Gastroesophageal sphincter (tissue), 4 donors: ENCODE measurements around the gene CRB2. TPM values are rescaled to one million over a fixed set of nuclear protein-coding genes. Genes with fewer than 3 reads are reported as not detected.

Experiments
- ATAC-seq: fragments of 150-250 bp; one replicate; pipeline ENCODE4 v1.9.1; 2016; ENCODE audit warnings: mild to moderate bottlenecking, moderate library complexity
- H3K27ac ChIP-seq, 4 donors: fragments of 200-600 bp; sonication (generic) in 3 of 4; 1 replicate in 3 of 4; 2 replicates in 1 of 4; pipeline ENCODE4 v1.5.1; 2016 to 2019
- H3K27me3 ChIP-seq: fragments of 200-600 bp; sonication (generic); one replicate; pipeline ENCODE4 v1.5.1; 2019
- H3K36me3 ChIP-seq, 2 donors: fragments of 200-600 bp; sonication (generic); one replicate each; pipeline ENCODE4 v1.5.1; 2019; ENCODE audit warnings: control low read depth in 1 of 2
- H3K4me1 ChIP-seq, 3 donors: fragments of 200-600 bp; sonication (generic); 1 replicate in 2 of 3; 2 replicates in 1 of 3; pipeline ENCODE4 v1.5.1; 2016 to 2019; ENCODE audit warnings: control low read depth in 2 of 3
- H3K4me3 ChIP-seq, 2 donors: fragments of 200-600 bp; sonication (generic); one replicate each; pipeline ENCODE4 v1.5.1; 2019; ENCODE audit warnings: mild to moderate bottlenecking in 1 of 2, moderate library complexity in 1 of 2
- H3K9me3 ChIP-seq, 3 donors: fragments of 200-600 bp; sonication (generic); one replicate each; pipeline ENCODE4 v1.5.1; 2017 to 2019; ENCODE audit warnings: control low read depth in 2 of 3
- CTCF ChIP-seq, 4 experiments: fragments of 200-600 bp in 2 of 4; fragments of 450-650 bp in 2 of 4; sonication (generic) in 1 of 4; IDR thresholded peaks; one replicate each; pipeline ENCODE4 v1.5.1; 2017 to 2019; ENCODE audit warnings: antibody characterized with exemption in 4 of 4, mild to moderate bottlenecking in 2 of 4, moderate library complexity in 2 of 4
- EP300 ChIP-seq: sonication (generic); formaldehyde crosslinking; IDR thresholded peaks from one replicate; pipeline ENCODE4 v1.6.1; 2017; ENCODE audit warnings: antibody characterized with exemption, mild to moderate bottlenecking
- POLR2A ChIP-seq, 2 donors: fragments of 450-650 bp; IDR thresholded peaks; one replicate each; pipeline ENCODE4 v1.6.1; 2017; ENCODE audit warnings: antibody characterized with exemption in 2 of 2, mild to moderate bottlenecking in 2 of 2, moderate library complexity in 1 of 2
- POLR2AphosphoS5 ChIP-seq: sonication (generic); formaldehyde crosslinking; IDR thresholded peaks from one replicate; pipeline ENCODE4 v1.6.1; 2017; ENCODE audit warnings: antibody characterized with exemption
- WGBS, 2 donors: methylation state at CpG; one replicate each; pipeline ENCODE4 v1.1.5; 2018; ENCODE audit warnings: low coverage in 1 of 2; 5-methylcytosine and 5-hydroxymethylcytosine counted together
- total RNA-seq, 4 donors: library from RNA; depleted of rRNA; stranded (reverse); fragments of >200 nt; gene quantifications; one replicate each; pipeline ENCODE4 v1.1.0, GENCODE V29; 2016

Gene CRB2
- total RNA-seq, 4 donors from 2014 or later: not detected

GRCh38 chr9:123391946-123392345 lies 35.9 kb downstream of the CRB2 start:
- no peaks in the 10 kb centered on the region for H3K27me3 ChIP-seq
- peaks cover 0 to 5% (median 0%) of the 10 kb centered on the region in 3 donors for H3K9me3 ChIP-seq
- WGBS, 2 donors: 82% methylated on average over 2 of the region's 28 CpGs; no CpG with 5 or more reads in 1 of the 2 donors
- ATAC-seq: no peak
- H3K4me1 ChIP-seq: no peaks in the 10 kb centered on the region
- H3K4me3 ChIP-seq: no peak overlapping the region
- peaks cover 0 to 4% of the 10 kb centered on the region in 2 donors for H3K36me3 ChIP-seq
- no peak for TF ChIP-seq CTCF (IDR thresholded peaks at IDR 0.05)
- no peak for TF ChIP-seq EP300
- TF ChIP-seq POLR2A (IDR thresholded peaks at IDR 0.05): no peak
- no peak for TF ChIP-seq POLR2AphosphoS5
- H3K27ac ChIP-seq: no peak overlapping the region

GRCh38 chr9:123392802-123393201 lies 36.8 kb downstream of the CRB2 start:
- peaks cover 0 to 4% of the 10 kb centered on the region in 2 donors for H3K36me3 ChIP-seq
- TF ChIP-seq EP300 (no peak), POLR2AphosphoS5 (no peak), CTCF (IDR thresholded peaks at IDR 0.05) (no peak), POLR2A (IDR thresholded peaks at IDR 0.05) (no peak)
- H3K4me1 ChIP-seq: no peaks in the 10 kb centered on the region
- H3K27me3 ChIP-seq: no peaks in the 10 kb centered on the region
- H3K9me3 ChIP-seq: peaks cover 0 to 5% (median 0%) of the 10 kb centered on the region in 3 donors
- no peak overlapping the region for H3K4me3 ChIP-seq
- no peak overlapping the region for H3K27ac ChIP-seq
- 93 to 100% methylated on average over 2 to 3 of the region's 4 CpGs for WGBS, 2 donors
- no peak for ATAC-seq

GRCh38 chr9:123394291-123395235 lies 38.6 kb downstream of the CRB2 start:
- Histone ChIP-seq H3K4me1 (no peaks in the 10 kb centered on the region), H3K4me3 (no peak overlapping the region), H3K27me3 (no peaks in the 10 kb centered on the region), H3K9me3 (peaks cover 0 to 5% (median 0%) of the 10 kb centered on the region in 3 donors), H3K36me3 (peaks cover 0 to 5% of the 10 kb centered on the region in 2 donors), H3K27ac (no peak overlapping the region)
- no peak for ATAC-seq
- WGBS, 2 donors: 84% methylated on average over 6 of the region's 16 CpGs; no CpG with 5 or more reads in 1 of the 2 donors
- TF ChIP-seq POLR2A (IDR thresholded peaks at IDR 0.05): no peak
- TF ChIP-seq EP300: no peak
- TF ChIP-seq POLR2AphosphoS5: no peak
- no peak for TF ChIP-seq CTCF (IDR thresholded peaks at IDR 0.05)

- H3K36me3 ChIP-seq: peaks cover 0 to 12% of the 10 kb centered on the region in 2 donors
- no peak overlapping the region for H3K4me3 ChIP-seq
- no peaks in the 10 kb centered on the region for H3K27me3 ChIP-seq
- WGBS, 2 donors: 88% methylated on average over 3 of the region's 5 CpGs; no CpG with 5 or more reads in 1 of the 2 donors
- no peak for ATAC-seq
- H3K4me1 ChIP-seq: no peaks in the 10 kb centered on the region
- peaks cover 0 to 5% (median 0%) of the 10 kb centered on the region in 3 donors for H3K9me3 ChIP-seq
- no peak overlapping the region for H3K27ac ChIP-seq
- TF ChIP-seq EP300: no peak
Observed at GRCh38 chr9:123395276-123395688, 39.3 kb downstream of the CRB2 start.

GRCh38 chr9:123395689-123396511 lies 39.9 kb downstream of the CRB2 start:
- H3K36me3 ChIP-seq: peaks cover 0 to 11% of the 10 kb centered on the region in 2 donors
- H3K4me3 ChIP-seq: no peak overlapping the region
- TF ChIP-seq POLR2A (IDR thresholded peaks at IDR 0.05) (no peak), EP300 (no peak), POLR2AphosphoS5 (no peak), CTCF (IDR thresholded peaks at IDR 0.05) (no peak)
- no peaks in the 10 kb centered on the region for H3K27me3 ChIP-seq
- H3K4me1 ChIP-seq: no peaks in the 10 kb centered on the region
- H3K27ac ChIP-seq: no peak overlapping the region
- 94 to 100% methylated on average over 6 to 9 of the region's 24 CpGs for WGBS, 2 donors
- no peak for ATAC-seq
- peaks cover 0 to 5% (median 0%) of the 10 kb centered on the region in 3 donors for H3K9me3 ChIP-seq
